HG03460 (cell line): ENCODE measurements around the gene SLC6A6.

Source experiments
- ATAC-seq: cut with Tn5 transposase; IDR thresholded peaks from one replicate; pipeline ENCODE4 v1.9.1; 2021; ENCODE audit not compliant: unreplicated experiment

The SLC6A6 gene

GRCh38 chr3:14402304-14402811 is at the start of gene SLC6A6:
Gene SLC6A6 (plus strand): TSS chr3:14402606. CDS start chr3:14443635, 41,029 bp downstream.
- peak; percentile 66 for ATAC-seq

DNA sequence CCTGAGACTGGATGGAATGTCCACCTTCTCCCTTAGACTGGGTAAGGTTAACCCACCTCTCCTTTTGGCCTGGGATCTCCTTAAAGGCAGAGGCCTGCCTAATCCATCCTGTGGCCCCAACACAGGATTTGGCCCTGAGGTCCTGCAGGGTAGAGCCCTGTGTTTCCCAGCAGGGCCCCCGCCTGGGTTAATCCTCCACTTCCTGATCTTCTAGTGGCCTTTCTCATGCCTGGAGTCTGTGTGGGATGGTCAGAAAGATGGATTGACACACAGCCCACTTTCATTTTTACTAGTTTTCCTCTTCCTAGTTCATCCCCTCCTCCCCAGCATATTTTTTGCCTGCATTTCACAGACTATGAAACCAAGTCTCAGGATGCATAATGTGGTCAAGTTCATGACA is 48.9 kb upstream of the SLC6A6 start:
- ATAC-seq: no peak

DNA sequence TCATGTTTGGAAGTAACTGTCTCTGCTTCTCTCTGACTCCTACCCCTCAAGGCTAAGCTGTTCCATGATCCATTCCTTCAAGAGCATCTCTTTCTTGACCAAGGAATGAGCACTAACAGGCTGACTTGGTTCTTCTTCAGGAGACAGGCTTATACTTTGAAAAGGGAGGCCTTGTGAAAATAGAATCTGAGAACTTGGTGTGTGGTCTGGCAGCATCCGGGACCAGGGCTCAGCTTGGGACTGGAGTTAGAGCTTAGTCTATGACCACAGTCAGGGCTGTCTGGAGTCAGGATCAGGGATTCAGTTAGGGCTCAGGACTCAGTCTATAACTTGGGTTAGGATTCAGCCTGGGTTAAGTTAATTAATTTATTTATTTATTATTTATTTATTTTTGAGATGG is 44.9 kb upstream of the SLC6A6 start:
- no peak for ATAC-seq

GRCh38 chr3:14358426-14359211 is 43.8 kb upstream of the SLC6A6 start:
- ATAC-seq: no peak

DNA sequence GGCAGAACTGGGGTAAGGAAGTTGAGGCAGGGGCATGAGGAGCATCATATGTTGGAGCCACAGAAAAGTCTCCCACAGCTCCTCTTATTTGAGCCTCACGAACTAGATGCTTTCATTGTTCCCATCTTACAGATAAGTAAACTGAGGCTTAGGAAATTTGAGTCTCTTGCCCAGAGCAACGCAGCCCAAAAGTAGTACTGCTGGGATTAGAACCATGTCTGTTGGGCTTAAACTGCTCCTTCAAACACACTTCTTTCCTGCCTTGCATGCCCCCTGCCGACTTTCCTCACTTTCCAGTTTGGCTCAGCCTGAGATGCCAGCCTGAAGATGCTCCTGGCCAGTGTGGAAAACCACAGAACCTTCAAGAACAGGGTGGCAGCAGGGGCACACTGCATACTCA is 43.1 kb upstream of the SLC6A6 start:
- no peak for ATAC-seq

DNA sequence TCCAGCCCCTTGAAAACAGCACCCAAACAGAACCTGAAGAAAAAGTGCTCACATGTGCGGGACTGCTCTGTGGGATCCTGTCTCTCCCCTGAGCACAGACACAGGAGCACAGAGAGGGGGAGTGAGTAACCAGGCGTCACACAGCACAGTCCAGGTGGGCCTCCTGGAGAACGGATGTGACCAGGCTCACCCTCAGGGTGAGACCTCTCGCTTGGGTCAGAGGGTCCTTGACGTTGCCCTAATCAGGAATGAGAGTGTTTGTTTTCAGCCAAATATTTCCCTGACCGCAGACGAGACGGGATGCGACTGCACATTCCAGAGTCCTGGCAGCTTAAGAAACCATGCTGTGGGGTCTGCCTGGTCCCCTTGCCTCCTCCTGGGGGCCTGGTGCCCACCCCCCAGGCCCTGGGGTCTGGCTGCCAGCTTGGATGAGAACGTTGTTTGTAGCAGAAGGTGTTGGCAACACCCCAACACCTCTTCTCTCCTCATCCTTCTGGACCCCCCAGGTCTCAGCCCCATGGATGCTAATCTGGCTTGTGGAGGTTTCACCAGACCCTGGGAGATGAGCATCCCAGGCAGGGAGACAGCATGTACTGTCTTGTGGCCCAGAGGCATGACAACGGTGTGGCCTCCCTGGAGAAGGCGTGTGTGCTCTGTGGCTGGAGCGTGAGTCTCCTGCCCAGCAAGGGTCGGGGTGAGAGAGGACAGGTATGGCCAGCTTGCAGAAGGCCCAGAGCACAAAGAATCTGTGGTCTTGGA is 42.1 kb upstream of the SLC6A6 start:
- no peak for ATAC-seq

DNA sequence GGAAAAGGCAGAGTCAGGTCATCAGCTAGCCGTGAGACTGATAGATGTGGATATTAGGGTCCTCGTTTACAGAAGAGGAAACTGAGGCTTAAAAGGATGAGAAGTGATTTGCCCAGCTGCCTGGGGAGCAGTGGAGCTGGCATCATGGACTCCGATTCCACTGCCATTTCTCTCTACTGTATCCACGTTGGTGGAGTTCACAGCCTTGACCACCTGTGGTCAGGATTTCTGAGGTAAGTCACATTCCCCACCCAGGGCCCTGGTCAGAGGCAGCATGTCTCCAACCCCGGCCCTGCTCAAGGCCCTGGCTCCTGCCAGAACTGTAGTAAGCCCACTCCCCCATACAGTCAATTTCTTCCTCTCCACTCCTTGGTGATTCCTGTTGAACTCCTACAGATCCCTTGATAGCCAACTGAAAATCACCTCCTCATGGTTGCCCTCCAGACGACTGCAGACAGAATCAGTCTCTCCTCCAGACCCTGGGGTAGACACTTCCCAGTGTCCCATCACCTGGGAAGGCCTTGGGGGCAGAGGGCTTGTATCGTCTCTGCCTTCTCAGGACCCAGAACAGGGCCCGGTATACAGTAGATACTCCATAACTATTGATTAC is 41.2 kb upstream of the SLC6A6 start:
- no peak for ATAC-seq

GRCh38 chr3:14362890-14363289 is 39.5 kb upstream of the SLC6A6 start:
- ATAC-seq: no peak

- no peak for ATAC-seq
Observed at GRCh38 chr3:14363379-14363778, 39.0 kb upstream of the SLC6A6 start.

DNA sequence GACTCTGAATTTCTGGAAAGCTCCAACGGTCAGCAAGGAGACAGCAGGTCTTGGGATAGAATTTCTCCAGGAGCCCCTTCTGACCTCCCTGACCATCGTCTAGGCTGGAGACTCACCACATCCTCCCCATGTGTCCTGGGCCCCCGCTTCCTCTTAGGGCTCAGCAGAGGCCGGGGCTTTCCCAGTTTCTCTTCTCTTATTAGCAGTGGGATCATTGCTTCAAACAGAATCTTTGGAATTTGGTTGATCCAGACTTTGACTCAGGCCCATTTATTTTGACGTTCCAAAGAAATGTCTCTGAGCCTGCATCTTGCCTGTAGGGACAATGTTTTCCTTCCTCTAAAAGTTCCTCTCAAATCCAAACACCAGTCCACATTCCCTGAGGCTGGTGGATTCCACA is 38.4 kb upstream of the SLC6A6 start:
- no peak for ATAC-seq

DNA sequence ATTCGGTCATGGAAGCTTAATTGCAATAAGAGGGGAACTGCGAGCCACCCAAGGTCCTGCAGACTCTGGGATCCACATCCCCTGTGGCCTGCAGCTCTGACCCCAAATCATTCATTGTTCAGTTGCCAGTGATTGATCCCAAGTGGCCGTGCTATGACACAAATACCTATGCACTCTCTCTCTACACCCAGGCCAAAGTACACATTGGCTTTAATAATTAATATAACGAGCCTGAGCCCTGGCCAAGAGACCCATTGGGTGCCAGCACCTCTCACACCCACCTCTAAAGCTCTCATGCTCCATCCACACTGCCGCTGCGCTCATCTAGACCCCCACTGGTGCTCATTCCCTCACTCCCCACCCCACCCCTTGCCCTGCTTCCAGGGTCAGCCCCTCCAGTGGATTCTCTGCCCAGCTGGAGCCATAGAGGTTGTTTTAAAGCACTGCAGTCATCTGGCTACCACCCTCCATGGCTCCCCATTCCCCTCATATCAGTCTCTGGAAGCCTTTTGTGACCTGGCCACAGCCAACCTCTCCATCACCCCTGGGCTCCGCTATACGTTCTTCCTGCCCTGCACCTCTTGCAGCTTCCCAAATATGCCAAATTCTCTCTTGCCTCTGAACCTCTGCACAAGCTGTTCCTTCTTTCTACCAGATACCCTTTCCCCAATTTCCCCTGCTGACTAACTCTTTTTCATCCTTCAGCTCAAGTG is 37.7 kb upstream of the SLC6A6 start:
- no peak for ATAC-seq

GRCh38 chr3:14366248-14366647 is 36.2 kb upstream of the SLC6A6 start:
- ATAC-seq: no peak

- no peak for ATAC-seq
Observed at GRCh38 chr3:14366915-14367823, 35.2 kb upstream of the SLC6A6 start.

DNA sequence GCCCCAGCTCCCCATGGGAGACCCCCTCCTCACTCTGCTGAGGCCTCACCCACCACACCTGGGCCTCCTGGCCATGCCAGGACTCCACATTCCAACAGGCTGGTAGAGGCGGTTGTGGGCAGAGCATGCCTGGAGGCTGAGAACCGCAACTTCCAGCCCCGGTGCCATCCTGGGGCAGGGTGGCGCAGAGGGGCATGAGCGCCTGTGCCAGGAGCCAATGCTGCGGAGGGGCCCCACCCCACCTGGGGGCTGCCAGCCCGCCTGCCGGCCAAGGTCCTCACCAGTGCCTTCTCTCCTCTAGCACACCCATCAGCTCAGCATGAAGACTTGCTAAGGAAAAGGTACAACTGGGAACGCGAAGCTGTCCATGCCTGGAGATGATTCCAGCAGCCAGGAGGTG is 34.3 kb upstream of the SLC6A6 start:
- no peak for ATAC-seq

DNA sequence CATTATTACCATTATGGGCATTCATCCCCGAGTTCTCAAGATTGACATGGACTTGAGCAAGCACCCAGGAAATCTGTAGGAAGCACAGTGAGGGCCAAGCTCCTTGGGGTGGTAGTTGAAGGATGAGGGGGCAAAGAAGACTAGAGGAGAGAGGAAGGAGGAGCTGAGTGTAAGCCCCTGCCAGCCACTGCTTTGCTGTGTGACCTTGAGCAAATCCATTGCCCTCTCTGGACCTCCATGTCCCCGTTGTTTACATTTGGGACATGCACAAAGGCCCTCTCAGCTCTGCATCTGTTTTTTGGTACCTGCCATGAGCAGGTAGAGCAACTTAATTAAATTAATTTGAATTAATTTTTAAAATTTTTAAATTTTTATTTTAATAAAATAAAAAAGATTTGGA is 33.5 kb upstream of the SLC6A6 start:
- no peak for ATAC-seq

- no peak for ATAC-seq
Observed at GRCh38 chr3:14369675-14370669, 32.4 kb upstream of the SLC6A6 start.

DNA sequence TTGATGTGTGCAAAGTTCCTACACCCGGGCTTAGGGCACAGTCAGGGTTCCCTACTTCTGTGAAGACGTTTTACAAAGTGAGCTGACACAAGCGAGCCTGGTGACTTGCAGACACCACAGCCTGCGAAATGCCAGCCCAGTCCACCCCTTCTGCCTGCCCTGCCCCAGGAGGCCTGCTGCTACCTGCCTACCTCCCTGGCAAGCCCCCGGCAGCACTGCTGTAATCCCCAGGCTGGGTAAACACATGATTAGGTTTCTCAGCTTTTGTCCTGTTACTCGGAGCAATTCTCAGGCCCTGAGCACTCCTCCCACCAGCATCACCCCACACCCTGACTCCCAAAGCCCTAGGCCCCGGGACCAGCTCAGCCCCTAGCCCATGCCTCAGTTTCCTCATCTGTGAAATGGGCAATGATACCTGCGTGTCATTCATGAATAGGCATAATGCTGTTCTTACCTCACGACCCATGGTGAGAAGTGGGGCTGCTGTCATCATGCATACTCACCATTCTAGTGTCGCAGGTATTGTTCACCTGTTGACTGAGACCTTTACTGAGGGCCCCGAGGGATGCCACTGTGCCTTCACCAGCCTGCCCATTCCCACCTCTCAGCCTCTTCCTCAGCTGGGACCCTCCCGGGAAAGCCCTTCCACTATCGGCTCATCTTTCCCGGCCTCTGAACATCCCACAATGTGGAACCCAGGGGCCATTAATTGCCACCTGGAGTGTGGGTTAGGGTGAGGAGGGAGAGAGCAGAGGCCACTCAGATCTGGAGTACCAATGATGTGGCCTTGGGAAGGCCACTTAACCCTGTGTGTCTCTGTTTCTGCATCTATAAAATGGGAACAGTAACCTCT is 31.5 kb upstream of the SLC6A6 start:
- ATAC-seq: no peak
